ENCODE measurements around the gene RSPH1.
A peak's percentile ranks its signal among the peaks of the same experiment; 100 is the strongest.

The RSPH1 gene

GRCh38 chr21:42542196-42542595, 46.2 kb upstream of the RSPH1 start:
- no peak for DNase-seq (ENCODE audit: low read depth, low spot score)
- TF ChIP-seq, protein P1, sequence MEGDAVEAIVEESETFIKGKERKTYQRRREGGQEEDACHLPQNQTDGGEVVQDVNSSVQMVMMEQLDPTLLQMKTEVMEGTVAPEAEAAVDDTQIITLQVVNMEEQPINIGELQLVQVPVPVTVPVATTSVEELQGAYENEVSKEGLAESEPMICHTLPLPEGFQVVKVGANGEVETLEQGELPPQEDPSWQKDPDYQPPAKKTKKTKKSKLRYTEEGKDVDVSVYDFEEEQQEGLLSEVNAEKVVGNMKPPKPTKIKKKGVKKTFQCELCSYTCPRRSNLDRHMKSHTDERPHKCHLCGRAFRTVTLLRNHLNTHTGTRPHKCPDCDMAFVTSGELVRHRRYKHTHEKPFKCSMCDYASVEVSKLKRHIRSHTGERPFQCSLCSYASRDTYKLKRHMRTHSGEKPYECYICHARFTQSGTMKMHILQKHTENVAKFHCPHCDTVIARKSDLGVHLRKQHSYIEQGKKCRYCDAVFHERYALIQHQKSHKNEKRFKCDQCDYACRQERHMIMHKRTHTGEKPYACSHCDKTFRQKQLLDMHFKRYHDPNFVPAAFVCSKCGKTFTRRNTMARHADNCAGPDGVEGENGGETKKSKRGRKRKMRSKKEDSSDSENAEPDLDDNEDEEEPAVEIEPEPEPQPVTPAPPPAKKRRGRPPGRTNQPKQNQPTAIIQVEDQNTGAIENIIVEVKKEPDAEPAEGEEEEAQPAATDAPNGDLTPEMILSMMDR (IDR thresholded peaks at IDR 0.05; ENCODE audit: low read depth, low read length), result no peak
- H3K4me3 ChIP-seq (ENCODE audit: low read depth, low read length), result no peak overlapping the region
- in situ Hi-C loops (cut with HindIII; ENCODE audit: low sequenced_read_pairs), result no loop called here

GRCh38 chr21:42541618-42542017, 45.6 kb upstream of the RSPH1 start:
- in situ Hi-C loops (cut with HindIII; ENCODE audit: low sequenced_read_pairs), result no loop called here
- TF ChIP-seq, protein P1 (IDR thresholded peaks at IDR 0.05; ENCODE audit: low read depth, low read length), result no peak

GRCh38 chr21:42541174-42541573, 45.1 kb upstream of the RSPH1 start:
- in situ Hi-C loops (cut with HindIII; ENCODE audit: low sequenced_read_pairs), result no loop called here
- DNase-seq (ENCODE audit: low read depth, low spot score), result no peak
- no peak overlapping the region for H3K4me3 ChIP-seq (ENCODE audit: low read depth, low read length)
- TF ChIP-seq, protein P1 (IDR thresholded peaks at IDR 0.05; ENCODE audit: low read depth, low read length), result no peak

More at GRCh38 chr21:42541618-42542017, 45.6 kb upstream of the RSPH1 start:
- no peak for DNase-seq (ENCODE audit: low read depth, low spot score)
- H3K4me3 ChIP-seq (ENCODE audit: low read depth, low read length), result no peak overlapping the region

GRCh38 chr21:42540396-42540795, 44.4 kb upstream of the RSPH1 start:
- DNase-seq (ENCODE audit: low read depth, low spot score), result no peak
- TF ChIP-seq, protein P1 (IDR thresholded peaks at IDR 0.05; ENCODE audit: low read depth, low read length), result no peak
- in situ Hi-C loops (cut with HindIII; ENCODE audit: low sequenced_read_pairs), result no loop called here
- no peak overlapping the region for H3K4me3 ChIP-seq (ENCODE audit: low read depth, low read length)

- no peak overlapping the region for H3K4me3 ChIP-seq (ENCODE audit: low read depth, low read length)
- in situ Hi-C loops (cut with HindIII; ENCODE audit: low sequenced_read_pairs), result no loop called here
- DNase-seq (ENCODE audit: low read depth, low spot score), result no peak
- TF ChIP-seq, protein P1 (IDR thresholded peaks at IDR 0.05; ENCODE audit: low read depth, low read length), result peak; percentile 12
These were observed 43.9 kb upstream of the RSPH1 start for GRCh38 chr21:42539931-42540343.

- DNase-seq (ENCODE audit: low read depth, low spot score), result no peak
- TF ChIP-seq, protein P1 (IDR thresholded peaks at IDR 0.05; ENCODE audit: low read depth, low read length), result no peak
- no peak overlapping the region for H3K4me3 ChIP-seq (ENCODE audit: low read depth, low read length)
- in situ Hi-C loops (cut with HindIII; ENCODE audit: low sequenced_read_pairs), result no loop called here
These were observed 43.3 kb upstream of the RSPH1 start for GRCh38 chr21:42539342-42539741.

All from astrocyte of the spinal cord (primary cell).